Measurements from ENCODE around the gene NPTX2. TPM values are rescaled to one million over a fixed set of nuclear protein-coding genes. Genes with fewer than 3 reads are reported as not detected.

Gene NPTX2
- total and polyA plus RNA-seq, 11 donors, result 0.21 to 32.0 (median 4.5) TPM

GRCh38 chr7:98647326-98647725 is 30.2 kb downstream of the NPTX2 start:
- DNase-seq, result no peak
- H3K27me3 ChIP-seq, result peaks cover 0 to 6% (median 0%) of the 10 kb centered on the region in 9 donors
- peaks cover 0 to 8% (median 0%) of the 10 kb centered on the region in 12 donors for H3K9me3 ChIP-seq
- intact Hi-C loops (cut with DNase I), result no loop called here
- TF ChIP-seq POLR2A (IDR thresholded peaks at IDR 0.05), result no peak
- no peak for TF ChIP-seq CTCF (IDR thresholded peaks at IDR 0.05)
- no peaks in the 10 kb centered on the region for H3K4me1 ChIP-seq
- WGBS, 4 donors, result 67 to 79% (median 78%) methylated on average over 4 of the region's 4 CpGs
- ATAC-seq, result no peak
- H3K27ac ChIP-seq, result no peak overlapping the region
- H3K36me3 ChIP-seq, result no peaks in the 10 kb centered on the region
- H3K4me3 ChIP-seq, result no peak overlapping the region

- 63 to 82% (median 78%) methylated on average over 6 of the region's 6 CpGs for WGBS, 4 donors
- ATAC-seq (no peak), DNase-seq (no peak)
- H3K27me3 ChIP-seq, result peaks cover 0 to 6% (median 0%) of the 10 kb centered on the region in 9 donors
- no peaks in the 10 kb centered on the region for H3K36me3 ChIP-seq
- H3K4me1 ChIP-seq, result no peaks in the 10 kb centered on the region
- no peak overlapping the region for H3K27ac ChIP-seq
- no peak overlapping the region for H3K4me3 ChIP-seq
- TF ChIP-seq CTCF (IDR thresholded peaks at IDR 0.05) (no peak), POLR2A (IDR thresholded peaks at IDR 0.05) (no peak)
- intact Hi-C loops (cut with DNase I), result no loop called here
- H3K9me3 ChIP-seq, result peaks cover 0 to 8% (median 0%) of the 10 kb centered on the region in 12 donors
Measured at GRCh38 chr7:98651760-98652159, 34.7 kb downstream of the NPTX2 start.

- Histone ChIP-seq H3K27me3 (peaks cover 0 to 6% (median 0%) of the 10 kb centered on the region in 9 donors), H3K27ac (no peak overlapping the region), H3K36me3 (no peaks in the 10 kb centered on the region), H3K9me3 (peaks cover 0 to 8% (median 0%) of the 10 kb centered on the region in 12 donors), H3K4me3 (no peak overlapping the region), H3K4me1 (no peaks in the 10 kb centered on the region)
- TF ChIP-seq CTCF (IDR thresholded peaks at IDR 0.05), result no peak
- no peak for TF ChIP-seq POLR2A (IDR thresholded peaks at IDR 0.05)
- no peak for DNase-seq
- no peak for ATAC-seq
- 75 to 82% (median 78%) methylated on average over 6 of the region's 6 CpGs for WGBS, 4 donors
- intact Hi-C loops (cut with DNase I), result no loop called here
Measured at GRCh38 chr7:98653601-98654310, 36.7 kb downstream of the NPTX2 start.

- DNase-seq, result no peak
- TF ChIP-seq CTCF (IDR thresholded peaks at IDR 0.05) (no peak), POLR2A (IDR thresholded peaks at IDR 0.05) (no peak)
- no peak overlapping the region for H3K27ac ChIP-seq
- no peaks in the 10 kb centered on the region for H3K4me1 ChIP-seq
- peaks cover 0 to under 1% (median 0%) of the 10 kb centered on the region in 12 donors for H3K9me3 ChIP-seq
- ATAC-seq, result no peak
- peaks cover 0 to 6% (median 0%) of the 10 kb centered on the region in 9 donors for H3K27me3 ChIP-seq
- intact Hi-C loops (cut with DNase I), result no loop called here
- H3K4me3 ChIP-seq, result no peak overlapping the region
- 68 to 73% (median 70%) methylated on average over 3 of the region's 3 CpGs for WGBS, 4 donors
- H3K36me3 ChIP-seq, result no peaks in the 10 kb centered on the region
Measured at GRCh38 chr7:98654524-98655272, 37.6 kb downstream of the NPTX2 start.

Measured in heart left ventricle (tissue), 16 donors.